ENCODE measurements around the gene C4orf50.

C4orf50 gene

GRCh38 chr4:6050551-6050950, 32.3 kb upstream of the C4orf50 start:
- Mint-ChIP-seq H3K9me3 (no peaks in the 10 kb centered on the region), H3K4me3 (no peak overlapping the region), H3K27ac (no peak overlapping the region), H3K36me3 (ENCODE audit: insufficient read depth) (peaks cover 3% of the 10 kb centered on the region), H3K27me3 (no peaks in the 10 kb centered on the region), H3K4me1 (ENCODE audit: low read depth in 2 of 2) (peaks cover 0 to 1% of the 10 kb centered on the region in 2 donors)
- DNase-seq (no peak), ATAC-seq (replicated peaks) (no peak)

- Mint-ChIP-seq H3K27ac (no peak overlapping the region), H3K4me3 (no peak overlapping the region), H3K9me3 (no peaks in the 10 kb centered on the region), H3K36me3 (ENCODE audit: insufficient read depth) (peaks cover 3% of the 10 kb centered on the region), H3K4me1 (ENCODE audit: low read depth in 2 of 2) (peaks cover 0 to 1% of the 10 kb centered on the region in 2 donors), H3K27me3 (no peaks in the 10 kb centered on the region)
- no peak for ATAC-seq (replicated peaks)
- no peak for DNase-seq
Measured at GRCh38 chr4:6049985-6050384, 31.8 kb upstream of the C4orf50 start.

- no peak for DNase-seq
- ATAC-seq (replicated peaks): no peak
- Mint-ChIP-seq H3K36me3 (ENCODE audit: insufficient read depth) (no peaks in the 10 kb centered on the region), H3K9me3 (no peaks in the 10 kb centered on the region), H3K27me3 (no peaks in the 10 kb centered on the region), H3K27ac (no peak overlapping the region), H3K4me1 (ENCODE audit: low read depth in 2 of 2) (peaks cover 0 to 1% of the 10 kb centered on the region in 2 donors), H3K4me3 (no peak overlapping the region)
Measured at GRCh38 chr4:6049278-6049677, 31.0 kb upstream of the C4orf50 start.

- H3K27me3 Mint-ChIP-seq: peaks cover 0 to 7% of the 10 kb centered on the region in 2 donors
- no peak overlapping the region for H3K4me3 Mint-ChIP-seq
- ATAC-seq (replicated peaks) (no peak), DNase-seq (no peak)
- peaks cover 0 to 1% of the 10 kb centered on the region in 2 donors for H3K4me1 Mint-ChIP-seq (ENCODE audit: low read depth in 2 of 2)
- no peaks in the 10 kb centered on the region for H3K36me3 Mint-ChIP-seq (ENCODE audit: insufficient read depth)
- H3K9me3 Mint-ChIP-seq: no peaks in the 10 kb centered on the region
- no peak overlapping the region for H3K27ac Mint-ChIP-seq
Measured at GRCh38 chr4:6048537-6048936, 30.3 kb upstream of the C4orf50 start.

- no peak for DNase-seq
- Mint-ChIP-seq H3K27me3 (peaks cover 0 to 11% of the 10 kb centered on the region in 2 donors), H3K27ac (no peak overlapping the region), H3K4me1 (ENCODE audit: low read depth in 2 of 2) (peaks cover 0 to 1% of the 10 kb centered on the region in 2 donors), H3K4me3 (no peak overlapping the region), H3K36me3 (ENCODE audit: insufficient read depth) (peaks cover 2% of the 10 kb centered on the region), H3K9me3 (no peaks in the 10 kb centered on the region)
- ATAC-seq (replicated peaks): no peak
Measured at GRCh38 chr4:6047130-6047673, 29.0 kb upstream of the C4orf50 start.

DNA sequence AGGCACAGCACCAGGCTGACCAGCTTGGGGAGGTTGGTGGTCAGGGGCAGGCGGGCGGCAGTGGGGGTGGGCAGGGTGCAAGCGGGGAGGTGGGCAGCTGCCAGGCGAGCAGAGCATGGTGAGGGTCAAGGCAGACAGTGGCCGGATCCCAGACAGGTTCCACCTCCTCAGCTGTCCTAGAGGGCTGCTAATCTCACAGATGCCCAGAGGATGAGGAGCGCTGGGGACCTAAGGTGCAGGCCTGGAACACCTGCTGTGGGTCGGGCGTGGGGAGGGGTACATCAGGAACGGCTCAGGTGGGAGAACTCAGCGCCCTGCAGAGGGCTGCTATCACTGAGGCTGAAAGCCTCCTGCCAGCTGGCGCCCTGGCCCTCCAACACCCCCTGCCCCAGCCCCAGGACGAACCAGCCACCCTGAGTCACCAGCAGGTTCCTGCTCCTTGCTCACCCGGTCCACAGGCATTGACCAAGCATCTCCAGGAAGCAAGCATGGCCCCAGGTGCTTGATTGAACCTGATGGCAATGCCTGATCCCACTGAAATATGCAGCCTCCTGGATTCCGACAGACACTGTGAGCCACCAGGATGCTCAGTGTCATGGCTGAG, 28.4 kb upstream of the C4orf50 start:
- H3K4me3 Mint-ChIP-seq: no peak overlapping the region
- ATAC-seq (replicated peaks) (no peak), DNase-seq (no peak)
- H3K27ac Mint-ChIP-seq: no peak overlapping the region
- H3K4me1 Mint-ChIP-seq (ENCODE audit: low read depth in 2 of 2): peaks cover 0 to 1% of the 10 kb centered on the region in 2 donors
- peaks cover 0 to 11% of the 10 kb centered on the region in 2 donors for H3K27me3 Mint-ChIP-seq
- peaks cover 2% of the 10 kb centered on the region for H3K36me3 Mint-ChIP-seq (ENCODE audit: insufficient read depth)
- no peaks in the 10 kb centered on the region for H3K9me3 Mint-ChIP-seq

GRCh38 chr4:6044805-6045204, 26.6 kb upstream of the C4orf50 start:
- DNase-seq (no peak), ATAC-seq (replicated peaks) (no peak)
- H3K27me3 Mint-ChIP-seq: peaks cover 0 to 11% of the 10 kb centered on the region in 2 donors
- H3K4me3 Mint-ChIP-seq: no peak overlapping the region
- H3K4me1 Mint-ChIP-seq (ENCODE audit: low read depth in 2 of 2): peaks cover 1 to 7% of the 10 kb centered on the region in 2 donors
- H3K9me3 Mint-ChIP-seq: no peaks in the 10 kb centered on the region
- peak overlapping the region in 1 of 2 donors; percentile 64 for H3K27ac Mint-ChIP-seq
- peaks cover 2% of the 10 kb centered on the region for H3K36me3 Mint-ChIP-seq (ENCODE audit: insufficient read depth)

DNA sequence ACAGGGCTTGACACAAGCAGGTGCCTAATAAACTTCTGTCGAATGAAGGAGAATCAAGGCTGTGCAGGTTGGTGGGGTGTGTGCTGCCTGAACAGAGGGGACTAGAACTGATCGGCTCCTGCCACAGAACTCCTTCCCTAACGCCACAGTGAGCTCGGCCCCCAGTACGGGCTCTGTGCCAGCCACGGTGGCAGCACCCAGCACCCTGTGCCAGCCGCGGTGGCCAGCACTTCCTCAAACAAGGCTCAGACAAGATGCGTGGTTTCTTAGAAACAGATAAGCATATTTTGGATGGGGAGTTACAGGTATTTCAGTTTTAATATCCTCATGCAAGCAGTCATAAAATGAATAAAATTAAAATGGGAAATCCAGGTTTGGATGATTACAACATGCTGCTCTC, 26.0 kb upstream of the C4orf50 start:
- Mint-ChIP-seq H3K9me3 (no peaks in the 10 kb centered on the region), H3K4me1 (ENCODE audit: low read depth in 2 of 2) (peaks cover 1 to 7% of the 10 kb centered on the region in 2 donors), H3K4me3 (no peak overlapping the region), H3K27me3 (peaks cover 0 to 11% of the 10 kb centered on the region in 2 donors), H3K27ac (peak overlapping the region in 1 of 2 donors; percentile 64), H3K36me3 (ENCODE audit: insufficient read depth) (peaks cover 2% of the 10 kb centered on the region)
- ATAC-seq (replicated peaks) (no peak), DNase-seq (no peak)

- ATAC-seq (replicated peaks) (no peak), DNase-seq (no peak)
- no peak overlapping the region for H3K4me3 Mint-ChIP-seq
- H3K27me3 Mint-ChIP-seq: peaks cover 0 to 11% of the 10 kb centered on the region in 2 donors
- peaks cover 1 to 7% of the 10 kb centered on the region in 2 donors for H3K4me1 Mint-ChIP-seq (ENCODE audit: low read depth in 2 of 2)
- peaks cover 2% of the 10 kb centered on the region for H3K36me3 Mint-ChIP-seq (ENCODE audit: insufficient read depth)
- H3K27ac Mint-ChIP-seq: peak overlapping the region in 1 of 2 donors; percentile 64
- no peaks in the 10 kb centered on the region for H3K9me3 Mint-ChIP-seq
Measured at GRCh38 chr4:6043843-6044242, 25.6 kb upstream of the C4orf50 start.

- no peak for ATAC-seq (replicated peaks)
- Mint-ChIP-seq H3K4me3 (no peak overlapping the region), H3K27me3 (peaks cover 0 to 11% of the 10 kb centered on the region in 2 donors), H3K36me3 (ENCODE audit: insufficient read depth) (peaks cover 2% of the 10 kb centered on the region), H3K27ac (peak overlapping the region in 1 of 2 donors; percentile 64), H3K4me1 (ENCODE audit: low read depth in 2 of 2) (peaks cover 1 to 7% of the 10 kb centered on the region in 2 donors), H3K9me3 (no peaks in the 10 kb centered on the region)
- no peak for DNase-seq
Measured at GRCh38 chr4:6043188-6043587, 25.0 kb upstream of the C4orf50 start.

GRCh38 chr4:6042293-6043063, 24.2 kb upstream of the C4orf50 start:
- H3K4me3 Mint-ChIP-seq: no peak overlapping the region
- peaks cover 0 to 11% of the 10 kb centered on the region in 2 donors for H3K27me3 Mint-ChIP-seq
- H3K27ac Mint-ChIP-seq: no peak overlapping the region
- H3K9me3 Mint-ChIP-seq: no peaks in the 10 kb centered on the region
- ATAC-seq (replicated peaks) (no peak), DNase-seq (no peak)
- H3K36me3 Mint-ChIP-seq (ENCODE audit: insufficient read depth): peaks cover 2% of the 10 kb centered on the region
- peaks cover 1 to 7% of the 10 kb centered on the region in 2 donors for H3K4me1 Mint-ChIP-seq (ENCODE audit: low read depth in 2 of 2)

DNA sequence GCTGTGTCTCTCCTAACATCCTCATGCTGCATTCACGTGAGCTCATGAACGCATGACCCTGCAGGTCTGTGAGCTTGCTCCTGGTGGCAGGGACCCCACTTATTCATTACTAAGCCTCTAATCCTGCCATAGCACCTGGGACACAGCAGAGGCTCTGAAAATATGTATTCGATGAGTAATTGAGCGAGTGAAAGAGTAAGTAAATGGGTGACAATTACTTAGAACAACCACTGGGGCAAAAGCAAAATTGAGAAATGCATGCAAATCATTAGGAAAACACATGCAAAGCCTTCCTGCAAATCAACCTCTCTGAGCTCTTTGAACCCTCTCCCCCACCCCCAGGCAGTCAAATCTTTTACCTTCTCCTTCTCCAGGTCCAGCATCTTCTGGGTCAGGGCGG, 23.6 kb upstream of the C4orf50 start:
- Mint-ChIP-seq H3K27me3 (peaks cover 0 to 11% of the 10 kb centered on the region in 2 donors), H3K9me3 (no peaks in the 10 kb centered on the region), H3K27ac (peak overlapping the region in 1 of 2 donors; percentile 18), H3K36me3 (ENCODE audit: insufficient read depth) (peaks cover 2% of the 10 kb centered on the region), H3K4me1 (ENCODE audit: low read depth in 2 of 2) (peaks cover 1 to 7% of the 10 kb centered on the region in 2 donors), H3K4me3 (no peak overlapping the region)
- ATAC-seq (replicated peaks) (no peak), DNase-seq (no peak)

GRCh38 chr4:6038711-6039110, 20.5 kb upstream of the C4orf50 start:
- Mint-ChIP-seq H3K27me3 (peaks cover 0 to 5% of the 10 kb centered on the region in 2 donors), H3K27ac (peak overlapping the region in 1 of 2 donors; percentile 23), H3K9me3 (no peaks in the 10 kb centered on the region), H3K36me3 (ENCODE audit: insufficient read depth) (peaks cover 2% of the 10 kb centered on the region), H3K4me3 (no peak overlapping the region), H3K4me1 (ENCODE audit: low read depth in 2 of 2) (peaks cover 0 to 7% of the 10 kb centered on the region in 2 donors)
- ATAC-seq (replicated peaks) (no peak), DNase-seq (no peak)

- ATAC-seq (replicated peaks) (no peak), DNase-seq (no peak)
- Mint-ChIP-seq H3K27ac (no peak overlapping the region), H3K4me3 (no peak overlapping the region), H3K4me1 (ENCODE audit: low read depth in 2 of 2) (no peaks in the 10 kb centered on the region), H3K9me3 (no peaks in the 10 kb centered on the region), H3K36me3 (ENCODE audit: insufficient read depth) (no peaks in the 10 kb centered on the region), H3K27me3 (no peaks in the 10 kb centered on the region)
Measured at GRCh38 chr4:6035786-6036185, 17.6 kb upstream of the C4orf50 start.
